HepG2 (cell line): ENCODE data around the gene CBY1. TPM values are rescaled to one million over a fixed set of nuclear protein-coding genes. Genes with fewer than 3 reads are reported as not detected.

Experiments
- ATAD3A ChIP-seq: sonication (generic); formaldehyde crosslinking; IDR thresholded peaks from 2 replicates; pipeline ENCODE4 v1.4.0; 2020; ENCODE audit warnings: missing genetic modification reagents
- ETS1 ChIP-seq: sonication (generic); formaldehyde crosslinking; IDR thresholded peaks from 2 replicates; pipeline ENCODE4 v1.4.0; 2020; ENCODE audit warnings: missing genetic modification reagents
- GABPB1 ChIP-seq: IDR thresholded peaks from 2 replicates; pipeline ENCODE4 v1.6.1; 2016; ENCODE audit warnings: mild to moderate bottlenecking, missing genetic modification reagents, moderate library complexity, missing compliant biosample characterization
- GZF1 ChIP-seq: sonication (generic); formaldehyde crosslinking; IDR thresholded peaks from 2 replicates; pipeline ENCODE4 v1.5.1; 2020; ENCODE audit warnings: mild to moderate bottlenecking, missing genetic modification reagents
- IRF2 ChIP-seq: IDR thresholded peaks from 2 replicates; pipeline ENCODE4 v1.6.1; 2018; ENCODE audit warnings: missing genetic modification reagents, missing compliant biosample characterization
- MBD4 ChIP-seq: IDR thresholded peaks from 2 replicates; pipeline ENCODE4 v1.6.1; 2012; ENCODE audit warnings: low read length, inconsistent platforms, borderline replicate concordance
- MEF2D ChIP-seq: sonication (generic); formaldehyde crosslinking; IDR thresholded peaks from 2 replicates; pipeline ENCODE4 v1.5.1; 2020; ENCODE audit warnings: mild to moderate bottlenecking, missing genetic modification reagents
- NFATC3 ChIP-seq: sonication (generic); formaldehyde crosslinking; IDR thresholded peaks from 2 replicates; pipeline ENCODE4 v1.5.1; 2020; ENCODE audit warnings: mild to moderate bottlenecking, missing genetic modification reagents
- PRDM15 ChIP-seq: sonication (generic); formaldehyde crosslinking; IDR thresholded peaks from 2 replicates; pipeline ENCODE4 v1.4.0; 2020; ENCODE audit warnings: missing genetic modification reagents
- RFXAP ChIP-seq: sonication (generic); formaldehyde crosslinking; IDR thresholded peaks from 2 replicates; pipeline ENCODE4 v1.4.0; 2020; ENCODE audit warnings: missing genetic modification reagents, borderline replicate concordance
- THAP9 ChIP-seq: sonication (generic); formaldehyde crosslinking; IDR thresholded peaks from 2 replicates; pipeline ENCODE4; 2020; ENCODE audit warnings: missing genetic modification reagents, mild to moderate bottlenecking, borderline replicate concordance
- YEATS4 ChIP-seq: sonication (generic); formaldehyde crosslinking; IDR thresholded peaks from 2 replicates; pipeline ENCODE4 v1.4.0; 2020; ENCODE audit warnings: missing genetic modification reagents, borderline replicate concordance
- ZFX ChIP-seq: sonication (generic); formaldehyde crosslinking; IDR thresholded peaks from 2 replicates; pipeline ENCODE4 v1.4.0; 2020; ENCODE audit warnings: mild to moderate bottlenecking, low read depth, missing genetic modification reagents, moderate library complexity
- ZNF136 ChIP-seq: sonication (generic); formaldehyde crosslinking; IDR thresholded peaks from 2 replicates; pipeline ENCODE4 v1.8.1; 2022; ENCODE audit warnings: low read depth, mild to moderate bottlenecking, moderate library complexity, missing genetic modification reagents
- ZNF17 ChIP-seq: sonication (generic); formaldehyde crosslinking; IDR thresholded peaks from 2 replicates; pipeline ENCODE4 v1.5.0; 2020; ENCODE audit warnings: mild to moderate bottlenecking, missing genetic modification reagents
- ZNF263 ChIP-seq: sonication (generic); formaldehyde crosslinking; IDR thresholded peaks from 2 replicates; pipeline ENCODE4 v1.4.0; 2020; ENCODE audit warnings: missing genetic modification reagents
- ZNF709 ChIP-seq: sonication (generic); formaldehyde crosslinking; IDR thresholded peaks from 2 replicates; pipeline ENCODE4 v1.5.0; 2020; ENCODE audit warnings: mild to moderate bottlenecking, missing genetic modification reagents
- ZNF790 ChIP-seq: sonication (generic); formaldehyde crosslinking; IDR thresholded peaks from 2 replicates; pipeline ENCODE4 v1.8.0; 2022; ENCODE audit warnings: missing genetic modification reagents, mild to moderate bottlenecking, borderline replicate concordance
- ZZZ3 ChIP-seq: sonication (generic); formaldehyde crosslinking; IDR thresholded peaks from 2 replicates; pipeline ENCODE4 v1.4.0; 2020; ENCODE audit warnings: missing genetic modification reagents, mild to moderate bottlenecking, borderline replicate concordance
- polyA plus RNA-seq, 8 experiments: library from polyadenylated mRNA; depleted of rRNA in 3 of 8; stranded (reverse) in 7 of 8; unstranded in 1 of 8; fragments of >200 nt; fragmentation: Illumina TruSeq in 4 of 8; extraction: Trizol in 4 of 8; gene quantifications; 2 replicates each; pipeline versions ENCODE4 v1.2.1 to v1.2.3, GENCODE V29; 2011 to 2016; ENCODE audit warnings: low read depth in 4 of 8, missing spikeins in 1 of 8, mixed read lengths in 1 of 8; ENCODE audit not compliant: insufficient read depth in 1 of 8
- total RNA-seq, 5 experiments: library from RNA; depleted of rRNA; stranded (reverse); fragments of >200 nt; fragmentation: Illumina TruSeq; extraction: Trizol; gene quantifications; 2 replicates each; pipeline ENCODE4 v1.2.3, GENCODE V29; 2016; ENCODE audit warnings: low read depth in 1 of 5

The CBY1 gene
- total and polyA plus RNA-seq, 2 of the 13 experiments (the other 11 are each of a cell fraction or from before 2014, with no cell fraction given), result 19.7 to 20.3 TPM

- 0 out of 2 replicates have a peak, but pooled peaks have one; percentile 18 for TF ChIP-seq RFXAP (CRISPR knock-in tag)
- TF ChIP-seq GZF1 (CRISPR knock-in tag), result 0 out of 2 replicates have a peak, but pooled peaks have one; percentile 67
- peak; percentile 80 for TF ChIP-seq ZFX
- no peak for TF ChIP-seq MBD4
- 0 out of 2 replicates have a peak, but pooled peaks have one; percentile 17 for TF ChIP-seq ZNF263 (CRISPR knock-in tag)
- peak; percentile 72 for TF ChIP-seq THAP9 (CRISPR knock-in tag)
- 0 out of 2 replicates have a peak, but pooled peaks have one; percentile 43 for TF ChIP-seq ZZZ3
- TF ChIP-seq MEF2D (CRISPR knock-in tag), result peak; percentile 45; the same call in 1 of the 2 replicates
- TF ChIP-seq ZNF790 (CRISPR knock-in tag), result peak; percentile 50; the same call in 1 of the 2 replicates
- TF ChIP-seq IRF2 (CRISPR knock-in tag), result no peak
- no peak for TF ChIP-seq ATAD3A (CRISPR knock-in tag)
- TF ChIP-seq ZNF136 (CRISPR knock-in tag), result peak; percentile 34; the same call in 1 of the 2 replicates
- TF ChIP-seq ZNF709, result peak; percentile 82; the same call in 1 of the 2 replicates
- 0 out of 2 replicates have a peak, but pooled peaks have one; percentile 60 for TF ChIP-seq YEATS4
- peak; percentile 64; the same call in 1 of the 2 replicates for TF ChIP-seq GABPB1 (CRISPR knock-in tag)
- peak; percentile 52; the same call in 1 of the 2 replicates for TF ChIP-seq ETS1
- TF ChIP-seq NFATC3, result peak; percentile 45; the same call in 1 of the 2 replicates
- TF ChIP-seq PRDM15 (CRISPR knock-in tag), result 0 out of 2 replicates have a peak, but pooled peaks have one; percentile 21
- TF ChIP-seq ZNF17 (CRISPR knock-in tag), result no peak
Observed at GRCh38 chr22:38656256-38657044, at the start of gene CBY1, which contains the start of gene FAM227A (continued).
